Hepatocyte (in vitro differentiated cells): ENCODE data around the gene HEBP2. TPM values are rescaled to one million over a fixed set of nuclear protein-coding genes. Genes with fewer than 3 reads are reported as not detected.

Experiments used
- DNase-seq: peaks from one replicate; pipeline ENCODE4 v3.0.0-alpha.2; 2016; ENCODE audit warnings: low spot score
- H2AFZ ChIP-seq: fragments of 200-600 bp; sonication (generic); 2 replicates; pipeline ENCODE4 v1.6.0; 2016; ENCODE audit warnings: antibody characterized with exemption, mild to moderate bottlenecking
- H3K27ac ChIP-seq: fragments of 200-600 bp; sonication (generic); 2 replicates; pipeline ENCODE4 v1.5.1; 2016; ENCODE audit warnings: mild to moderate bottlenecking
- H3K27me3 ChIP-seq: fragments of 200-600 bp; sonication (generic); 2 replicates; pipeline ENCODE4 v1.6.1; 2016
- H3K36me3 ChIP-seq: fragments of 200-600 bp; sonication (generic); replicated peaks from 2 replicates; pipeline ENCODE4 v1.5.1; 2016; ENCODE audit warnings: low read depth; ENCODE audit not compliant: insufficient read depth
- H3K4me1 ChIP-seq: fragments of 200-600 bp; sonication (generic); 2 replicates; pipeline ENCODE4 v1.5.1; 2016; ENCODE audit warnings: mild to moderate bottlenecking, moderate library complexity; ENCODE audit not compliant: insufficient read depth
- H3K4me2 ChIP-seq: fragments of 200-600 bp; sonication (generic); 2 replicates; pipeline ENCODE4 v1.6.0; 2016
- H3K4me3 ChIP-seq: fragments of 200-600 bp; sonication (generic); 2 replicates; pipeline ENCODE4 v1.5.1; 2016; ENCODE audit warnings: mild to moderate bottlenecking
- H3K79me2 ChIP-seq: fragments of 200-600 bp; sonication (generic); 2 replicates; pipeline ENCODE4 v1.6.0; 2017; ENCODE audit warnings: mild to moderate bottlenecking
- H3K9me2 ChIP-seq: fragments of 200-600 bp; sonication (generic); replicated peaks from 2 replicates; pipeline ENCODE4 v1.6.0; 2017; ENCODE audit warnings: mild to moderate bottlenecking; ENCODE audit not compliant: insufficient read depth
- H3K9me3 ChIP-seq: fragments of 200-600 bp; sonication (generic); 2 replicates; pipeline ENCODE4 v1.5.1; 2016; ENCODE audit warnings: low read depth, mild to moderate bottlenecking
- H4K20me1 ChIP-seq: fragments of 200-600 bp; sonication (generic); 2 replicates; pipeline ENCODE4 v1.6.0; 2016; ENCODE audit warnings: mild to moderate bottlenecking; ENCODE audit not compliant: insufficient read depth, poor library complexity, severe bottlenecking
- EZH2 ChIP-seq: fragments of 200-600 bp; sonication (generic); IDR thresholded peaks from 2 replicates; pipeline ENCODE4 v1.6.1; 2016; ENCODE audit warnings: antibody characterized with exemption, mild to moderate bottlenecking, borderline replicate concordance
- EZH2phosphoT487 ChIP-seq: fragments of 200-600 bp; sonication (generic); IDR thresholded peaks from one replicate; pipeline ENCODE4 v1.6.1; 2018; ENCODE audit warnings: antibody characterized with exemption, mild to moderate bottlenecking, low read depth, moderate library complexity; ENCODE audit not compliant: unreplicated experiment, severe bottlenecking
- WGBS: methylation state at CpG from one replicate; pipeline ENCODE4 v1.1.6; 2016; ENCODE audit warnings: low lambda C conversion rate; ENCODE audit errors: missing lambda C conversion rate; 5-methylcytosine and 5-hydroxymethylcytosine counted together
- polyA plus RNA-seq: library from polyadenylated mRNA; unstranded; fragments of >200 nt; fragmentation: Nextera tagmentation; extraction: Ambion mirVana; gene quantifications from 2 replicates; pipeline ENCODE4 v1.2.1, GENCODE V29; 2016
- total RNA-seq: library from RNA; depleted of rRNA; stranded (reverse); fragments of >200 nt; gene quantifications from 2 replicates; pipeline ENCODE4 v1.2.3, GENCODE V29; 2014
- TF ChIP-seq, protein P1 (sequence below): fragments of 200-600 bp; sonication (generic); IDR thresholded peaks from 2 replicates; pipeline ENCODE4 v1.5.1; 2016; ENCODE audit warnings: antibody characterized with exemption, mild to moderate bottlenecking; ENCODE audit not compliant: poor library complexity

HEBP2 gene
- total and polyA plus RNA-seq, 2 experiments from 2014 or later, result 21.6 to 79.0 TPM

DNA sequence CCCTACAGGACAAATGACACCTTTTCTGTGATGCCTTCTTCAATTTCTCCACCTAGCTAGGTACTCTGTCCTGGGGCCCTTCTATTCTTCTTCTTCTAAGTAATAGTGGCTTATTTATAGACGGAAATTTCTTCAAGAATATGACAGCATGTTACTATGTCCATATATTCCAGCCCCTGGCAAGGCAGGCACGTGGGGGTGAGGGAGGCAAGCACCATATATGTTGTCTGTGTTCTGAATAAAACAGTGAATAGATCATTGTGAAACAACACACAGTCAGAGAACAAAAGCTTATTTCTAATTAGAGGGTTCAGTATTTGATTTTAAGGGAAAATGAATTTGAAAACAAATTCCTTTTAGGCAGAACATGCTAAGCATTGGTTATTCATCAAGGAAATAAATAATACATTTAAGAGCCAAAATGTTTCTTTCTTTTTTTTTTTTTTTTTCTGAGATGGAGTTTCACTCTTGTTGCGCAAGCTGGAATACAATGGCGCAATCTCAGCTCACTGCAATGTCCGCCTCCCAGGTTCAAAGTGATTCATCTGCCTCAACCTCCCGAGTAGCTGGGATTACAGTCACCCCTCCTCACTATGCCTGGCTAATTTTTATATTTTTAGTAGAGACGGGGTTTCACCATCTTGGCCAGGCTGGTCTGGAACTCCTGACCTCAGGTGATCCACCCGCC, 6.2 kb downstream of the HEBP2 start:
- WGBS, result 84% methylated on average over 8 of the region's 8 CpGs
- no peak for DNase-seq
- no peaks in the 10 kb centered on the region for H4K20me1 ChIP-seq
- no peak overlapping the region for H2AFZ ChIP-seq
- H3K27me3 ChIP-seq, result no peaks in the 10 kb centered on the region
- TF ChIP-seq, protein P1, sequence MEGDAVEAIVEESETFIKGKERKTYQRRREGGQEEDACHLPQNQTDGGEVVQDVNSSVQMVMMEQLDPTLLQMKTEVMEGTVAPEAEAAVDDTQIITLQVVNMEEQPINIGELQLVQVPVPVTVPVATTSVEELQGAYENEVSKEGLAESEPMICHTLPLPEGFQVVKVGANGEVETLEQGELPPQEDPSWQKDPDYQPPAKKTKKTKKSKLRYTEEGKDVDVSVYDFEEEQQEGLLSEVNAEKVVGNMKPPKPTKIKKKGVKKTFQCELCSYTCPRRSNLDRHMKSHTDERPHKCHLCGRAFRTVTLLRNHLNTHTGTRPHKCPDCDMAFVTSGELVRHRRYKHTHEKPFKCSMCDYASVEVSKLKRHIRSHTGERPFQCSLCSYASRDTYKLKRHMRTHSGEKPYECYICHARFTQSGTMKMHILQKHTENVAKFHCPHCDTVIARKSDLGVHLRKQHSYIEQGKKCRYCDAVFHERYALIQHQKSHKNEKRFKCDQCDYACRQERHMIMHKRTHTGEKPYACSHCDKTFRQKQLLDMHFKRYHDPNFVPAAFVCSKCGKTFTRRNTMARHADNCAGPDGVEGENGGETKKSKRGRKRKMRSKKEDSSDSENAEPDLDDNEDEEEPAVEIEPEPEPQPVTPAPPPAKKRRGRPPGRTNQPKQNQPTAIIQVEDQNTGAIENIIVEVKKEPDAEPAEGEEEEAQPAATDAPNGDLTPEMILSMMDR, result no peak
- TF ChIP-seq EZH2, result no peak
- no peak for TF ChIP-seq EZH2phosphoT487
- no peak overlapping the region for H3K27ac ChIP-seq
- H3K4me1 ChIP-seq, result no peaks in the 10 kb centered on the region
- no peaks in the 10 kb centered on the region for H3K9me2 ChIP-seq
- H3K36me3 ChIP-seq, result no peaks in the 10 kb centered on the region
- no peak overlapping the region for H3K4me3 ChIP-seq
- H3K79me2 ChIP-seq, result peaks cover 5% of the 10 kb centered on the region
- no peaks in the 10 kb centered on the region for H3K9me3 ChIP-seq
- no peak overlapping the region for H3K4me2 ChIP-seq

DNA sequence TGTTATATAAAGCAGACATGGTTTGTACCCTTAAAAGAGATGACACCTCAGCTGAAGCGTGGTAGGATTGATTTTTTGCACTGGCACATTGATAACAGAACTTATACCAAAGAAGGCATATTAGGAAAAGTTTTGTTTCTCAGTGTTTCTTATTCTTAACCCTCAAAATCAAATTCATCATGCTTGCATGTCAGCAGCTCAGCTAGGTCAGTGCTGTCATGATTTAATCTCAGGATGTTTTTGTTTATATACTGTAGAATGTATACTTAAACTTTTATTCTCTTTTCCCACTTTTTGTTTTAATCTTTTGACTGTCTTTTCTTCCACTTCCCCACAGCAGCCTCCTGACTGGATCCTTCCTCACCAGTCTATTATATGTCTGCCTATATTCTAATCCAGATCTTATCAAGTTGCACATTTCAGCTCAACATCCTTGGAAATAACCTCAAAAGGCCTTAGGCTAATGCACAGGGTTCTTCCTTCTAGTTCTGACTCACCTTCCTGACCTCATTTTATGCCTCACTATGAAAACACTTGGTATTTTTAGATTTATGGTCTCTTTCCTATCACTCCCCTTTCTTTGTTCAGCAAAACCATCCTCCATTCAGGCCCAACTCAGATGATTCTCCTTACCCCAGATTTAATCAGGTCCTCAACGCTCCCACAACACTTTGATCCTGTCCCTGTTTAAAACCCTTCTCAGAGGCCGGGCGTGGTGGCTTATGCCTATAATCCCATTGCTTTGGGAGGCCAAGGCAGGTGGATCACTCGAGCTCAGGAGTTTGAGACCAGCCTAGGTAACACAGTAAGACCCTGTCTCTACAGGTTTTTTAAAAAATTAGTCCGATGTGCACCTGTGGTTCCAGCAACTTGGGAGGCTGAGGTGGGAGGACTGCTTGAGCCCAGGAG, 7.2 kb downstream of the HEBP2 start:
- Histone ChIP-seq H3K9me2 (no peaks in the 10 kb centered on the region), H4K20me1 (no peaks in the 10 kb centered on the region), H3K27ac (peak overlapping the region; percentile 56), H3K4me1 (no peaks in the 10 kb centered on the region), H3K9me3 (no peaks in the 10 kb centered on the region), H2AFZ (no peak overlapping the region), H3K79me2 (peaks cover under 1% of the 10 kb centered on the region), H3K4me2 (no peak overlapping the region), H3K27me3 (no peaks in the 10 kb centered on the region), H3K4me3 (no peak overlapping the region), H3K36me3 (no peaks in the 10 kb centered on the region)
- TF ChIP-seq, protein P1, result no peak
- TF ChIP-seq EZH2 (no peak), EZH2phosphoT487 (no peak)
- no peak for DNase-seq
- WGBS, result 88% methylated on average over 6 of the region's 6 CpGs

DNA sequence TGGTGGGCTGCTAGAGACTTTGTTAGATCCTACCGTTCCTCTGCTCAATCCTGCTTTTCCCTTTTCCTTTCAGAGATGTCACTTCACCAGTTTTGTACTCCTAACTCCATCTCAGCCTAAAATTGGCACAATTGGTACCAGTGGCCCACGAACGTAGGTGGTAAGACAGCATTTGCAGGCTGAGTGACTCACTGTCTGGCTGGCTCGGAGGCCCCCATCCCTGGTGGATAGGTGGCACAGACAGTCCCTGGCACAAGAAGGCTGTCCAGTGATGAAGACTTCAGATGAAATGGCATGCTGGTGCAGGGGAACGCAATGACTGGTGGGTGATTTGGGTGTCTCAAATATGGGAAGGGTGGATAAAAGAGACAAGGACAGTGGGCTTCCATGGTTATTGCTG, 11.1 kb downstream of the HEBP2 start:
- Histone ChIP-seq H2AFZ (no peak overlapping the region), H3K4me3 (no peak overlapping the region), H3K27ac (no peak overlapping the region), H3K9me2 (no peaks in the 10 kb centered on the region), H3K79me2 (no peaks in the 10 kb centered on the region), H3K36me3 (no peaks in the 10 kb centered on the region), H3K4me2 (no peak overlapping the region), H3K27me3 (no peaks in the 10 kb centered on the region), H3K4me1 (no peaks in the 10 kb centered on the region), H4K20me1 (no peaks in the 10 kb centered on the region), H3K9me3 (no peaks in the 10 kb centered on the region)
- no peak for DNase-seq
- TF ChIP-seq EZH2phosphoT487 (no peak), EZH2 (no peak)
- TF ChIP-seq, protein P1, result no peak
- 94% methylated on average over 5 of the region's 5 CpGs for WGBS
